PC-3 (cell line): Measurements from ENCODE around the gene RNF130.
"Not testable (repeated sequence)": the region's sequence is repeated elsewhere in the genome, so short reads cannot be mapped to it uniquely, and the experiment has no call there.

Experiments used
- EZH2phosphoT487 ChIP-seq: fragments of 300-600 bp; sonication (generic); IDR thresholded peaks from 2 replicates; pipeline ENCODE4 v1.6.1; 2018; ENCODE audit warnings: mild to moderate bottlenecking, antibody characterized with exemption, low read length, borderline replicate concordance
- TF ChIP-seq, protein P1 (sequence below): fragments of 300-600 bp; sonication (generic); conservative IDR thresholded peaks from 2 replicates; pipeline ENCODE4 v1.5.1; 2017; ENCODE audit warnings: antibody characterized with exemption, low read depth, mild to moderate bottlenecking, low read length

DNA sequence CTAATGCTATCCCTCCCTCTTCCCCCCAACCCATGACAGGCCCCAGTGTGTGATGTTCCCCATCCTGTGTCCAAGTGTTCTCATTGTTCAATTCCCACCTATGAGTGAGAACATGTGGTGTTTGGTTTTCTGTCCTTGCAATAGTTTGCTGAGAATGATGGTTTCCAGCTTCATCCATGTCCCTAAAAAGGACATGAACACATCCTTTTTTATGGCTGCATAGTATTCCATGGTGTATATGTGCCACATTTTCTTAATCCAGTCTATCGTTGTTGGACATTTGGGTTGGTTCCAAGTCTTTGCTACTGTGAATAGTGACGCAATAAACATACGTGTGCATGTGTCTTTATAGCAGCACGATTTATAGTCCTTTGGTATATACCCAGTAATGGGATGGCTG is 78.7 kb downstream of the RNF130 start:
- TF ChIP-seq, protein P1, sequence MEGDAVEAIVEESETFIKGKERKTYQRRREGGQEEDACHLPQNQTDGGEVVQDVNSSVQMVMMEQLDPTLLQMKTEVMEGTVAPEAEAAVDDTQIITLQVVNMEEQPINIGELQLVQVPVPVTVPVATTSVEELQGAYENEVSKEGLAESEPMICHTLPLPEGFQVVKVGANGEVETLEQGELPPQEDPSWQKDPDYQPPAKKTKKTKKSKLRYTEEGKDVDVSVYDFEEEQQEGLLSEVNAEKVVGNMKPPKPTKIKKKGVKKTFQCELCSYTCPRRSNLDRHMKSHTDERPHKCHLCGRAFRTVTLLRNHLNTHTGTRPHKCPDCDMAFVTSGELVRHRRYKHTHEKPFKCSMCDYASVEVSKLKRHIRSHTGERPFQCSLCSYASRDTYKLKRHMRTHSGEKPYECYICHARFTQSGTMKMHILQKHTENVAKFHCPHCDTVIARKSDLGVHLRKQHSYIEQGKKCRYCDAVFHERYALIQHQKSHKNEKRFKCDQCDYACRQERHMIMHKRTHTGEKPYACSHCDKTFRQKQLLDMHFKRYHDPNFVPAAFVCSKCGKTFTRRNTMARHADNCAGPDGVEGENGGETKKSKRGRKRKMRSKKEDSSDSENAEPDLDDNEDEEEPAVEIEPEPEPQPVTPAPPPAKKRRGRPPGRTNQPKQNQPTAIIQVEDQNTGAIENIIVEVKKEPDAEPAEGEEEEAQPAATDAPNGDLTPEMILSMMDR = not testable (repeated sequence)
- not testable (repeated sequence) for TF ChIP-seq EZH2phosphoT487
